HepG2 (cell line): Measurements from ENCODE around the gene NFATC2. TPM values are rescaled to one million over a fixed set of nuclear protein-coding genes. Genes with fewer than 3 reads are reported as not detected.

Experiments used
- AKAP8 ChIP-seq: sonication (generic); formaldehyde crosslinking; IDR thresholded peaks from 2 replicates; pipeline ENCODE4 v1.5.1; 2020; ENCODE audit warnings: mild to moderate bottlenecking, missing genetic modification reagents
- CHCHD3 ChIP-seq: sonication (generic); formaldehyde crosslinking; IDR thresholded peaks from 2 replicates; pipeline ENCODE4 v1.8.0; 2022; ENCODE audit warnings: mild to moderate bottlenecking, missing genetic modification reagents, moderate library complexity
- HES4 ChIP-seq: sonication (generic); formaldehyde crosslinking; IDR thresholded peaks from 2 replicates; pipeline ENCODE4 v1.9.0; 2021; ENCODE audit warnings: mild to moderate bottlenecking, missing genetic modification reagents, borderline replicate concordance
- KAT7 ChIP-seq: IDR thresholded peaks from 2 replicates; pipeline ENCODE4 v1.6.1; 2018; ENCODE audit warnings: borderline replicate concordance, missing compliant biosample characterization
- NFE2L1 ChIP-seq: sonication (generic); formaldehyde crosslinking; IDR thresholded peaks from 2 replicates; pipeline ENCODE4 v1.4.0; 2020; ENCODE audit warnings: missing genetic modification reagents, mild to moderate bottlenecking, borderline replicate concordance
- RBM22 ChIP-seq: fragments of 200-400 bp; formaldehyde crosslinking; optimal IDR thresholded peaks from 2 replicates; pipeline ENCODE3; 2017; ENCODE audit warnings: mild to moderate bottlenecking, low read length, moderate library complexity
- ZNF18 ChIP-seq: sonication (generic); formaldehyde crosslinking; IDR thresholded peaks from 2 replicates; pipeline ENCODE4 v1.8.0; 2022; ENCODE audit warnings: mild to moderate bottlenecking, missing genetic modification reagents; ENCODE audit not compliant: insufficient replicate concordance
- ZNF318 ChIP-seq: sonication (generic); formaldehyde crosslinking; IDR thresholded peaks from 2 replicates; pipeline ENCODE4 v1.4.0; 2020; ENCODE audit warnings: mild to moderate bottlenecking, missing genetic modification reagents
- ZNF644 ChIP-seq: IDR thresholded peaks from 2 replicates; pipeline ENCODE4 v1.6.1; 2016; ENCODE audit warnings: low read depth
- ZNF678 ChIP-seq: sonication (generic); formaldehyde crosslinking; IDR thresholded peaks from 2 replicates; pipeline ENCODE4 v1.4.0; 2020; ENCODE audit warnings: mild to moderate bottlenecking, missing genetic modification reagents
- polyA plus RNA-seq, 8 experiments: library from polyadenylated mRNA; depleted of rRNA in 3 of 8; stranded (reverse) in 7 of 8; unstranded in 1 of 8; fragments of >200 nt; fragmentation: Illumina TruSeq in 4 of 8; extraction: Trizol in 4 of 8; gene quantifications; 2 replicates each; pipeline versions ENCODE4 v1.2.1 to v1.2.3, GENCODE V29; 2011 to 2016; ENCODE audit warnings: low read depth in 4 of 8, missing spikeins in 1 of 8, mixed read lengths in 1 of 8; ENCODE audit not compliant: insufficient read depth in 1 of 8
- total RNA-seq, 5 experiments: library from RNA; depleted of rRNA; stranded (reverse); fragments of >200 nt; fragmentation: Illumina TruSeq; extraction: Trizol; gene quantifications; 2 replicates each; pipeline ENCODE4 v1.2.3, GENCODE V29; 2016; ENCODE audit warnings: low read depth in 1 of 5
- TF ChIP-seq, protein P1 (sequence below): sonication (generic); formaldehyde crosslinking; IDR thresholded peaks from 2 replicates; pipeline ENCODE4 v1.8.1; 2023; ENCODE audit warnings: mild to moderate bottlenecking, missing genetic modification reagents
- TF ChIP-seq, protein P2 (sequence below): sonication (generic); formaldehyde crosslinking; IDR thresholded peaks from 2 replicates; pipeline ENCODE4 v1.8.0; 2022; ENCODE audit warnings: low read depth, missing genetic modification reagents
- TF ChIP-seq, protein P3 (sequence below): sonication (generic); formaldehyde crosslinking; IDR thresholded peaks from 2 replicates; pipeline ENCODE4 v1.4.0; 2020; ENCODE audit warnings: low read depth, mild to moderate bottlenecking, missing genetic modification reagents

The NFATC2 gene
- total and polyA plus RNA-seq, 2 of the 13 experiments (the other 11 are each of a cell fraction or from before 2014, with no cell fraction given) = 1.9 to 3.3 TPM

- TF ChIP-seq, protein P1, sequence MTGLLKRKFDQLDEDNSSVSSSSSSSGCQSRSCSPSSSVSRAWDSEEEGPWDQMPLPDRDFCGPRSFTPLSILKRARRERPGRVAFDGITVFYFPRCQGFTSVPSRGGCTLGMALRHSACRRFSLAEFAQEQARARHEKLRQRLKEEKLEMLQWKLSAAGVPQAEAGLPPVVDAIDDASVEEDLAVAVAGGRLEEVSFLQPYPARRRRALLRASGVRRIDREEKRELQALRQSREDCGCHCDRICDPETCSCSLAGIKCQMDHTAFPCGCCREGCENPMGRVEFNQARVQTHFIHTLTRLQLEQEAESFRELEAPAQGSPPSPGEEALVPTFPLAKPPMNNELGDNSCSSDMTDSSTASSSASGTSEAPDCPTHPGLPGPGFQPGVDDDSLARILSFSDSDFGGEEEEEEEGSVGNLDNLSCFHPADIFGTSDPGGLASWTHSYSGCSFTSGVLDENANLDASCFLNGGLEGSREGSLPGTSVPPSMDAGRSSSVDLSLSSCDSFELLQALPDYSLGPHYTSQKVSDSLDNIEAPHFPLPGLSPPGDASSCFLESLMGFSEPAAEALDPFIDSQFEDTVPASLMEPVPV (CRISPR knock-in tag) = no peak
- 0 out of 2 replicates have a peak, but pooled peaks have one; percentile 47 for TF ChIP-seq ZNF678 (CRISPR knock-in tag)
- TF ChIP-seq, protein P2, sequence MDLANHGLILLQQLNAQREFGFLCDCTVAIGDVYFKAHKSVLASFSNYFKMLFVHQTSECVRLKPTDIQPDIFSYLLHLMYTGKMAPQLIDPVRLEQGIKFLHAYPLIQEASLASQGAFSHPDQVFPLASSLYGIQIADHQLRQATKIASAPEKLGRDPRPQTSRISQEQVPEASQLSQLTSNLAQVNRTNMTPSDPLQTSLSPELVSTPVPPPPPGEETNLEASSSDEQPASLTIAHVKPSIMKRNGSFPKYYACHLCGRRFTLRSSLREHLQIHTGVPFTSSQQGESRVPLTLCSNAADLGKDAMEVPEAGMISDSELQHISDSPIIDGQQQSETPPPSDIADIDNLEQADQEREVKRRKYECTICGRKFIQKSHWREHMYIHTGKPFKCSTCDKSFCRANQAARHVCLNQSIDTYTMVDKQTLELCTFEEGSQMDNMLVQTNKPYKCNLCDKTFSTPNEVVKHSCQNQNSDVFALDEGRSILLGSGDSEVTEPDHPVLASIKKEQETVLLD (CRISPR knock-in tag) = no peak
- peak; percentile 78; the same call in 1 of the 2 replicates for TF ChIP-seq AKAP8
- TF ChIP-seq ZNF644 (CRISPR knock-in tag) = no peak
- no peak for TF ChIP-seq ZNF318 (CRISPR knock-in tag)
- TF ChIP-seq ZNF18 (CRISPR knock-in tag) = no peak
- no peak for TF ChIP-seq CHCHD3 (CRISPR knock-in tag)
- TF ChIP-seq KAT7 (CRISPR knock-in tag) = no peak
- TF ChIP-seq RBM22 = no peak
- TF ChIP-seq, protein P3, sequence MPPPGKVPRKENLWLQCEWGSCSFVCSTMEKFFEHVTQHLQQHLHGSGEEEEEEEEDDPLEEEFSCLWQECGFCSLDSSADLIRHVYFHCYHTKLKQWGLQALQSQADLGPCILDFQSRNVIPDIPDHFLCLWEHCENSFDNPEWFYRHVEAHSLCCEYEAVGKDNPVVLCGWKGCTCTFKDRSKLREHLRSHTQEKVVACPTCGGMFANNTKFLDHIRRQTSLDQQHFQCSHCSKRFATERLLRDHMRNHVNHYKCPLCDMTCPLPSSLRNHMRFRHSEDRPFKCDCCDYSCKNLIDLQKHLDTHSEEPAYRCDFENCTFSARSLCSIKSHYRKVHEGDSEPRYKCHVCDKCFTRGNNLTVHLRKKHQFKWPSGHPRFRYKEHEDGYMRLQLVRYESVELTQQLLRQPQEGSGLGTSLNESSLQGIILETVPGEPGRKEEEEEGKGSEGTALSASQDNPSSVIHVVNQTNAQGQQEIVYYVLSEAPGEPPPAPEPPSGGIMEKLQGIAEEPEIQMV (CRISPR knock-in tag) = 0 out of 2 replicates have a peak, but pooled peaks have one; percentile 36
- peak; percentile 25; the same call in 1 of the 2 replicates for TF ChIP-seq NFE2L1 (CRISPR knock-in tag)
- peak; percentile 68; the same call in 1 of the 2 replicates for TF ChIP-seq HES4 (CRISPR knock-in tag)
These were observed 20.0 kb upstream of the NFATC2 start (continued) for GRCh38 chr20:51562332-51563173.
